Measurements from ENCODE around the gene C16orf89.
A peak's percentile ranks its signal among the peaks of the same experiment; 100 is the strongest.
"Not testable (repeated sequence)": the region's sequence is repeated elsewhere in the genome, so short reads cannot be mapped to it uniquely, and the experiment has no call there.

C16orf89 gene

DNA sequence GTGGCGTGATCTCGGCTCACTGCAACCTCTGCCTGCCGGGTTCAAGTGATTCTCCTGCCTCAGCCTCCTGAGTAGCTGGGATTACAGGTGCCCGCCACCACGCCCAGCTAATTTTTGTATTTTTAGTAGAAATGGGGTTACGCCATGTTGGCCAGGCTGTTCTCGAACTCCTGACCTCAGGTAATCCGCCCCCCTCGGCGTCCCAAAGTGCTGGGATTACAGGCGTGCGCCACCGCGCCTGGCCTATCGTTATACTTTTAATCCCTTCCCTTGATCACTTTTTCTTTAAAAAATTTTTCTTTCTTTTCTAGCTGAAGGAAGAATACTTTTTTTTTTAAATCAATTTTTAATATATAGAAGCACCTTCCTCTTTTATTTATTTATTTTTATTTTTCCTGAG is 8.0 kb upstream of the C16orf89 start:
- Histone ChIP-seq H3K4me1 (ENCODE audit: control extremely low read depth in 1 of 4, control insufficient read depth in 4 of 4, insufficient read depth in 4 of 4, low read length in 3 of 4) (peaks cover 0 to 21% (median 12%) of the 10 kb centered on the region in 4 experiments), H3K36me3 (ENCODE audit: control insufficient read depth in 4 of 4, insufficient read depth in 4 of 4, low read length in 3 of 4) (peaks cover 2 to 31% (median 18%) of the 10 kb centered on the region in 4 experiments)
- CTCF ChIA-PET; DNase-seq; H3K27ac ChIP-seq (ENCODE audit: insufficient read depth in 1 of 2, low read depth in 1 of 2, low read length in 2 of 2, poor library complexity in 1 of 2, severe bottlenecking in 2 of 2); H3K27me3 ChIP-seq (replicated peaks in 2 of 5; ENCODE audit: control insufficient read depth in 4 of 5, insufficient read depth in 5 of 5, low read length in 4 of 5); H3K4me3 ChIP-seq (ENCODE audit: control insufficient read depth in 1 of 7, extremely low read depth in 1 of 7, insufficient read depth in 4 of 7, low read depth in 2 of 7, low read length in 6 of 7); H3K9me3 ChIP-seq (ENCODE audit: control extremely low read depth in 1 of 5, control insufficient read depth in 4 of 5, insufficient read depth in 2 of 5, low read depth in 1 of 5, low read length in 4 of 5); POLR2A ChIA-PET: not testable (repeated sequence)
- WGBS (ENCODE audit: insufficient coverage) = 96% methylated on average over 11 of the region's 15 CpGs

DNA sequence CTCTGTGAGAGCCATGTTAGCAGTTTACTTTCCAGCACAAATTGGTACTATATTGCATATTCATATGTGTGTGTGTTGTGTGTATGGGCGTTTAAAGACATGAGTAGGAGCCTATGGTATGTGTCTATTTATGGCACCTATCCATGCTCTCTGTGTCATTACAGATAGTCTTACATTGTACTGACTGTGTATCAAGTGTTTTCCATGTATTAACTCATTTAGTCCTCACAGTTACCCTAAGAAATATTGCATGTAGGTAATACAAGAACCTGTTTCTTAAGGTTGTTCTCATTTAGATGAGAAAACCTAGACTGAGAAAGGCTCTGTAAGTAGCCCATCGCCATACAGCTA is 7.5 kb upstream of the C16orf89 start:
- Histone ChIP-seq H3K4me1 (ENCODE audit: control extremely low read depth in 1 of 4, control insufficient read depth in 4 of 4, insufficient read depth in 4 of 4, low read length in 3 of 4) (peaks cover 0 to 21% (median 12%) of the 10 kb centered on the region in 4 experiments), H3K4me3 (ENCODE audit: control insufficient read depth in 1 of 7, extremely low read depth in 1 of 7, insufficient read depth in 4 of 7, low read depth in 2 of 7, low read length in 6 of 7) (no peak overlapping the region), H3K9me3 (ENCODE audit: control extremely low read depth in 1 of 5, control insufficient read depth in 4 of 5, insufficient read depth in 2 of 5, low read depth in 1 of 5, low read length in 4 of 5) (no peaks in the 10 kb centered on the region), H3K27ac (ENCODE audit: insufficient read depth in 1 of 2, low read depth in 1 of 2, low read length in 2 of 2, poor library complexity in 1 of 2, severe bottlenecking in 2 of 2) (no peak overlapping the region), H3K36me3 (ENCODE audit: control insufficient read depth in 4 of 4, insufficient read depth in 4 of 4, low read length in 3 of 4) (peaks cover 2 to 28% (median 17%) of the 10 kb centered on the region in 4 experiments), H3K27me3 (replicated peaks in 2 of 5; ENCODE audit: control insufficient read depth in 4 of 5, insufficient read depth in 5 of 5, low read length in 4 of 5) (no peaks in the 10 kb centered on the region)
- POLR2A ChIA-PET = no interaction called here
- no peak for DNase-seq
- CTCF ChIA-PET = no interaction called here
- 100% methylated on average over 1 of the region's 2 CpGs for WGBS (ENCODE audit: insufficient coverage)

DNA sequence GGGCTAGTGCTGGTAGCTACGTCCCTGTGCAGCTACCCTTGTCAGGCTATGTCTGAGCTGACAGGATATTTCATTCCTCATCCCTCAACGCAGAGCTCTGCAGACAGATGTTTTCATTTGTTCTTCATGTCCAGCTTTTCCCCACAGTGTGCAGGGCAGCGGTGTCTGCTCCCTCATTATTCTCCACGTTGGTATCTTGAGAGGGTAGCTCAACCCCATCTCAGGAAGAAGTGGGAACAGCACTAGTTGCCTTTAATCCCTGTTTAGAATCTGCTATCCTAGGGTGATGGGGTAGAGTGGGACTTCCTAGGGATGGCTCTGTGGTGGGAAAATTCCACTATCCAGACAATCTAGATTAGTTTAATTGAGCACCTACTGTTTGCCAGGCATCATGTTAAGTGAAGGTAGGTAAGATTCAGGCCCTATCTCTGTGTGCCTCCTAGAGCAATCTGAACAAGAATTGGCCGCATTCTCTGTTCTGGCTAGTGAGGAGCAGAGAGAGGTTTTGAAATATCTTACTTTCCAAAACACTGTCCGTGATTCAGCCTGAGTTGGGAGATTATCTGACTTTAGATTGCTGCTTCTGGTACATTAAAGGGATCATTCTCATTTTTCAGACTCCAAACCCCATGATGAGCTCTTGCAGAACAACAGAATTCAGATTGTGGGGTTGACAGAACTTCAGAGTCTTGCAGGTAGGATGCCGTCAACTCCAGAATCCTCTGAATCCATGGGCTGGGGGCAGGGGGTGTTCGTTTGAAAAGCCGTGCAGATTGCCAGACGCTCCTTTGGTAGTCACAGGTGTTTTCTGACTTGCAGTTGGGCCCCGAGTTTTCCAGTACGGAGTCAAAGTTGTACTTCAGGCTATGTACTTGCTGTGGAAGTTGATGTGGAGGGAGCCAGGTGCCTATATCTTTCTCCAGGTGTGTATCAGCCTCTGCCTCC is 6.8 kb upstream of the C16orf89 start:
- Histone ChIP-seq H3K27me3 (replicated peaks in 2 of 5; ENCODE audit: control insufficient read depth in 4 of 5, insufficient read depth in 5 of 5, low read length in 4 of 5) (no peaks in the 10 kb centered on the region), H3K9me3 (ENCODE audit: control extremely low read depth in 1 of 5, control insufficient read depth in 4 of 5, insufficient read depth in 2 of 5, low read depth in 1 of 5, low read length in 4 of 5) (no peaks in the 10 kb centered on the region), H3K4me1 (ENCODE audit: control extremely low read depth in 1 of 4, control insufficient read depth in 4 of 4, insufficient read depth in 4 of 4, low read length in 3 of 4) (peaks cover 0 to 21% (median 12%) of the 10 kb centered on the region in 4 experiments), H3K4me3 (ENCODE audit: control insufficient read depth in 1 of 7, extremely low read depth in 1 of 7, insufficient read depth in 4 of 7, low read depth in 2 of 7, low read length in 6 of 7) (peak overlapping the region; percentile 41 to 91 (median 77)), H3K27ac (ENCODE audit: insufficient read depth in 1 of 2, low read depth in 1 of 2, low read length in 2 of 2, poor library complexity in 1 of 2, severe bottlenecking in 2 of 2) (peak overlapping the region in 1 of 2 experiments; percentile 60), H3K36me3 (ENCODE audit: control insufficient read depth in 4 of 4, insufficient read depth in 4 of 4, low read length in 3 of 4) (peaks cover 2 to 28% (median 15%) of the 10 kb centered on the region in 4 experiments)
- no peak for DNase-seq
- ChIA-PET POLR2A (no interaction called here), CTCF (interaction anchor here (1.4 kb wide), 2 partner anchors 10 to 16 kb away, joined by 3 read pairs; no protein-coding TSS in a partner anchor)
- WGBS (ENCODE audit: insufficient coverage) = 82% methylated on average over 8 of the region's 12 CpGs

DNA sequence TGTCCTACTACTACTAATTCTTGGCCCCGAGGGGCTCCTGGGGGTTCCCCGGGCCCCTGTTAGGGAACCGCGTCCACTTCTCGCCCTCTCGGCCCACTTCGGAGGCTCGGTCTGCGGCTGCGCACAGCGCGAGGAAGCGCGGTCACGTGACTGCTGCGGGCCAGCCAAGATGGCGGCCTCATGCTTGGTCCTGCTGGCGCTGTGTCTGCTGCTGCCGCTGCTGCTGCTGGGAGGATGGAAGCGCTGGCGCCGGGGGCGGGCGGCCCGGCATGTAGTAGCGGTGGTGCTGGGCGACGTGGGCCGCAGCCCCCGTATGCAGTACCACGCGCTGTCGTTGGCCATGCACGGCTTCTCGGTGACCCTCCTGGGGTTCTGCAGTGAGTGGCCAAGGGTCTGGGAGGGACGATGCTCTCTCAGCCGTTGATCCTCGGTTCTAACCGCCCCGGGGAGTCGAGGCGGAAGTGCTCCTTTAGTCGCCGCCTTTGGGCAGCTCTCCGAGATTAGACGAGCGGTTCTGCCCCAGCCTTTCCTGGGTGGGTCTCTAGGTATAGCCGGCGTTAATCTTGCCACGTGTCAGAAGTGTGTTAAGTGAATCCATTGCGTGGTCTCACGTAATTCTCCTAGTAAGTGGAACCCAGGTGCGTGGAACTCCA is 6.1 kb upstream of the C16orf89 start, which contains the start of gene ALG1:
TSS of gene ALG1 (plus strand) at position 163 of the 653 bp plus-strand sequence. CDS start at position 170, 7 bp downstream.
- Histone ChIP-seq H3K4me1 (ENCODE audit: control extremely low read depth in 1 of 4, control insufficient read depth in 4 of 4, insufficient read depth in 4 of 4, low read length in 3 of 4) (peaks cover 0 to 21% (median 12%) of the 10 kb centered on the region in 4 experiments), H3K36me3 (ENCODE audit: control insufficient read depth in 4 of 4, insufficient read depth in 4 of 4, low read length in 3 of 4) (peaks cover 2 to 23% (median 12%) of the 10 kb centered on the region in 4 experiments), H3K4me3 (ENCODE audit: control insufficient read depth in 1 of 7, extremely low read depth in 1 of 7, insufficient read depth in 4 of 7, low read depth in 2 of 7, low read length in 6 of 7) (peak within 1 kb of the TSS; percentile 41 to 91 (median 77)), H3K9me3 (ENCODE audit: control extremely low read depth in 1 of 5, control insufficient read depth in 4 of 5, insufficient read depth in 2 of 5, low read depth in 1 of 5, low read length in 4 of 5) (no peaks in the 10 kb centered on the region), H3K27ac (ENCODE audit: insufficient read depth in 1 of 2, low read depth in 1 of 2, low read length in 2 of 2, poor library complexity in 1 of 2, severe bottlenecking in 2 of 2) (peak within 1 kb of the TSS in 1 of 2 experiments; percentile 60), H3K27me3 (replicated peaks in 2 of 5; ENCODE audit: control insufficient read depth in 4 of 5, insufficient read depth in 5 of 5, low read length in 4 of 5) (no peaks in the 10 kb centered on the region)
- POLR2A ChIA-PET = no interaction called here
- CTCF ChIA-PET = interaction anchor here (1.4 kb wide), 2 partner anchors 11 to 15 kb away, joined by 3 read pairs; no protein-coding TSS in a partner anchor
- WGBS (ENCODE audit: insufficient coverage) = 0% methylated on average over 46 of the region's 53 CpGs
- DNase-seq = peak; percentile 83 to 91 (median 90)

DNA sequence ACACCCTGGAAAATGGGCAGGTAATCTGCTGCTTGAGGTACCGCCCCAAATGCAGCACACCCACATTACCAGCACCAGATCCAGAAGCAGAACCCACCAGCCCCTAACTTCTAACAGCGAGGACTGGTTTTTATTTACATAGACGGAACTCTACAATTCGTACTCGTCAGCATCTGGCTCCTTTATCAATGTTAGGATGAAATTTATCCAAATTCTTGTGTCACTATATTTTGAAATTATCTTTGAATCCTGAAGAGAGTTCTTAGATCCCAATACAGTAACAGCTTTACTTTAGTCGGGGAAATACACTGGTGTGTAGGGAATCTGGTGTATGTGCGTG is 5.6 kb upstream of the C16orf89 start:
- Histone ChIP-seq H3K9me3 (ENCODE audit: control extremely low read depth in 1 of 5, control insufficient read depth in 4 of 5, insufficient read depth in 2 of 5, low read depth in 1 of 5, low read length in 4 of 5) (no peaks in the 10 kb centered on the region), H3K27ac (ENCODE audit: insufficient read depth in 1 of 2, low read depth in 1 of 2, low read length in 2 of 2, poor library complexity in 1 of 2, severe bottlenecking in 2 of 2) (peak overlapping the region in 1 of 2 experiments; percentile 60), H3K36me3 (ENCODE audit: control insufficient read depth in 4 of 4, insufficient read depth in 4 of 4, low read length in 3 of 4) (peaks cover 0 to 21% (median 10%) of the 10 kb centered on the region in 4 experiments), H3K4me1 (ENCODE audit: control extremely low read depth in 1 of 4, control insufficient read depth in 4 of 4, insufficient read depth in 4 of 4, low read length in 3 of 4) (peaks cover 0 to 21% (median 12%) of the 10 kb centered on the region in 4 experiments), H3K4me3 (ENCODE audit: control insufficient read depth in 1 of 7, extremely low read depth in 1 of 7, insufficient read depth in 4 of 7, low read depth in 2 of 7, low read length in 6 of 7) (peak overlapping the region in 6 of 7 experiments; percentile 60 to 91 (median 78)), H3K27me3 (replicated peaks in 2 of 5; ENCODE audit: control insufficient read depth in 4 of 5, insufficient read depth in 5 of 5, low read length in 4 of 5) (no peaks in the 10 kb centered on the region)
- CTCF ChIA-PET = interaction anchor here (1.4 kb wide), 2 partner anchors 11 to 15 kb away, joined by 3 read pairs; no protein-coding TSS in a partner anchor
- peak in 1 of 3 donors; percentile 6 for DNase-seq
- WGBS (ENCODE audit: insufficient coverage) = 29% methylated on average over 1 of the region's 7 CpGs
- POLR2A ChIA-PET = no interaction called here

DNA sequence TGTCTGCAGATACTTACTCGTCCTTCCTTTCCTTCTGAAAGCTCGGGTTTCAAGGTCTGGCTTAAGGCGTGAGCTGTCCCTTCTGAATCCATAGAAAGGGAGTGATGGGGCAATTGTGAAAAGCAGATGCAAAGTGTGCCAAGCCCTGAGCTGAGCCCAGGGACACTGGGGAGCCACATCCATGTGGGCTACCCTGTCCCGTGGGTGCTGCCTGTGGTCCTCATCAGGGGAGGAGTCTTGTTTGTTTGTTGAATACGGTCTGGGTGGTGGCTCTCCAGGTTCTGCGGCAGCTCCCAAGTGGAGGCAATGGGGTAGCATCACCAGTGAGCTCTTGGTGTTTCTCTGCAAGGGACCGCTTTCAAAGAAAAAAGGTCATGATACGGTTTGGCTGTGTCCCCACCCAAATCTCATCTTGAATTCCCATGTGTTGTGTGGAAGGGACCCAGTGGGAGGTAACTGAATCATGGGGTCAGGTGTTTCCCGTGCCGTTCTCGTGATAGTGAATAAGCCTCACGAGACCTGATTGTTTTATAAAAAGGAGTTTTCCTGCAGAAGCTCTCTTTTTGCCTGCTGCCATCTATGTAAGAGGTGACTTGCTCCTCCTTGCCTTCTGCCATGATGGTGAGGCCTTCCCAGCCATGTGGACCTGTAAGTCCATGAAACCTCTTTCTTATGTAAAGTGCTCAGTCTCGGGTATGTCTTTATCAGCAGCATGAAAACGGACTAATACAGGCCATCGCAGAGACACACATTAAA is 4.9 kb upstream of the C16orf89 start:
- CTCF ChIA-PET = interaction anchor here (0.5 to 1.6 kb wide), 2 partner anchors 14 to 42 kb away, joined by 4 to 5 read pairs; no protein-coding TSS in a partner anchor
- 98% methylated on average over 9 of the region's 15 CpGs for WGBS (ENCODE audit: insufficient coverage)

More for the DNA sequence above, 4.9 kb upstream of the C16orf89 start:
- H3K4me3 ChIP-seq (ENCODE audit: control insufficient read depth in 1 of 7, extremely low read depth in 1 of 7, insufficient read depth in 4 of 7, low read depth in 2 of 7, low read length in 6 of 7) = no peak overlapping the region
- no peaks in the 10 kb centered on the region for H3K9me3 ChIP-seq (ENCODE audit: control extremely low read depth in 1 of 5, control insufficient read depth in 4 of 5, insufficient read depth in 2 of 5, low read depth in 1 of 5, low read length in 4 of 5)
- H3K27ac ChIP-seq (ENCODE audit: insufficient read depth in 1 of 2, low read depth in 1 of 2, low read length in 2 of 2, poor library complexity in 1 of 2, severe bottlenecking in 2 of 2) = no peak overlapping the region
- peaks cover 0 to 14% (median 5%) of the 10 kb centered on the region in 4 experiments for H3K36me3 ChIP-seq (ENCODE audit: control insufficient read depth in 4 of 4, insufficient read depth in 4 of 4, low read length in 3 of 4)
- no peaks in the 10 kb centered on the region for H3K27me3 ChIP-seq (replicated peaks in 2 of 5; ENCODE audit: control insufficient read depth in 4 of 5, insufficient read depth in 5 of 5, low read length in 4 of 5)
- POLR2A ChIA-PET = no interaction called here
- no peak for DNase-seq
- peaks cover 0 to 21% (median 12%) of the 10 kb centered on the region in 4 experiments for H3K4me1 ChIP-seq (ENCODE audit: control extremely low read depth in 1 of 4, control insufficient read depth in 4 of 4, insufficient read depth in 4 of 4, low read length in 3 of 4)
